Measurements from ENCODE around the gene TTLL11. TPM values are rescaled to one million over a fixed set of nuclear protein-coding genes. Genes with fewer than 3 reads are reported as not detected.

TTLL11 gene
- total RNA-seq, 1 experiment from 2014 or later = 7.0 TPM

DNA sequence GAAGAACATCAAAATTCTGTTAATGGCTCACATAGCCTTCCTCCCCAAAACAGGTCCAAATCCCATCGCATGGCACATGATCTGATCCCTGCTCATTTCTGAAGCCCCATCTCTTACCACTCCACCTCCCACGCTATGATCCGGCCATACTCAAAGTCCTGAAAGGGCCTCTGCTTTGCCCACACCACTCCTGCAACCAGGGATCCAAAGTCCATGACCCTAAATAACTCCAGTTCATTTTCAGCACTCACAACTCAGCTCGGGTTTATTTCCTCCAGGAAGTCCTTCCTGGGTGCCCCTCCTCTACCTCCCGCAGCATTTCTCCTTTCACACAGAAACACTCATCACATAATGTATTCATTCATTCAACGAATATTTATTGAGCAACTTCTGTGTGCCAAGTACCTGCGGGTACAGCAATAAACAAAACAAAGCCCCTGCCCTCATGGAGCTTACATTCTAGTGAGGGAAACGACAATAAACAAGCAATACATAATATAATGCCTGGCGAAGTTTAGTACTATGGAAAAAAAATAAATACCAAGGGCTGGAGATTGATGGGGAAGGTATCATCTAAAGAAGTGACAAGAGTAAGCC, 2.7 kb downstream of the TTLL11 start:
- ATAC-seq (no peak), DNase-seq (no peak)
- Histone ChIP-seq H3K36me3 (ENCODE audit: low read depth, low read length) (no peaks in the 10 kb centered on the region), H3F3A (ENCODE audit: low read length, unreplicated experiment) (no peaks in the 10 kb centered on the region), H4K20me1 (ENCODE audit: low read length) (0 out of 2 replicates have a peak, but pooled peaks cover 6% of the 10 kb centered on the region), H3K9me2 (replicated peaks; ENCODE audit: low read length) (no peaks in the 10 kb centered on the region), H3K27ac (ENCODE audit: low read length) (no peak overlapping the region), H3K27me3 (ENCODE audit: low read length) (peaks cover 12% of the 10 kb centered on the region; the same call in 1 of the 2 replicates), H3K9me3 (ENCODE audit: low read length) (no peaks in the 10 kb centered on the region), H2AFZ (ENCODE audit: low read length) (no peak overlapping the region), H3K4me2 (ENCODE audit: low read length) (no peak overlapping the region), H3K4me1 (ENCODE audit: insufficient read depth, low read length) (peaks cover 23% of the 10 kb centered on the region), H3K79me2 (ENCODE audit: low read length) (peaks cover 43% of the 10 kb centered on the region), H3K9ac (ENCODE audit: low read length) (no peak overlapping the region), H3K4me3 (ENCODE audit: low read length) (no peak overlapping the region)
- no TSS peak for BruUV-seq (replicated peaks)
- CTCF ChIA-PET = no interaction called here
- TF ChIP-seq EZH2phosphoT487 (IDR thresholded peaks at IDR 0.05; ENCODE audit: borderline replicate concordance, low read length) (no peak), CTCF (conservative IDR thresholded peaks at IDR 0.05; ENCODE audit: low read depth, low read length) (no peak), EZH2 (IDR thresholded peaks at IDR 0.05; ENCODE audit: low read length, unreplicated experiment) (no peak)
- POLR2A ChIA-PET (ENCODE audit: unreplicated experiment) = no interaction called here
- intact Hi-C loops (cut with micrococcal nuclease) = no loop called here

DNA sequence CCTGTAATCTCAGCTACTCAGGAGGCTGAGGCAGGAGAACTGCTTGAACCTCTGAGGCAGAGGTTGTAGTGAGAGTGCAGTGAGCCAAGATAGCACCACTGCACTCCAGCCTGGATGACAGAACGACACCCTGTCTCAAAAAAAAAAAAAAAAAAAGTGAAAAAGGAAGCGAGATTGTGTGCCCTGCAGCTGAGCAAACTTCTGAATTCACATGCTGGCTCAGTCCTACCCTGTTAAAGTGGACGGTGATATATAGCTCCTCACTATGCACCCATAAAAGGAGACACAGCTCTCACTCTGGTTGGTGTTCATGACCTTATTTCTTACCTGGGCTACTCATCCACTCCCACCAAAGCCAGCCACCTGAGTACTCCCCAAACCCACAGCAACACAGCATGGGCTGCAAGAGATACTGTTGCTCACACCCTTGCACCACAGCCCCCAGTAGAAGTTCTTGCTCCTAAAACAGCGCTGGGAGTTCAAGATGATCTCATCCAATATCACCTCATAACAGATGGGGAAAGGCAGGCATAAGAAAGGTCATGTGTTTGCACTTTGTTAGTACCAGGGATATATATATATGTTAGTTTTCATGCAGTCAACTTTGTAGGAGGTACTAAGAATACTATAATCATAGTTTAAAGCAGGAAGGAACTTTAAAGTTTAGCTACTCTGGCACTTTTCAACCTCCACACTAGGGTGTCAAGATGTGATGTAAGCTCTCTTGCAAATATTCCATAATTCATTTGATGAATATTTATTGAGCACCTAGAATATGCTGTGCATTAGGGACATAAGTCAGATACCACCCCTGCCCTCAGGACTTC, 4.0 kb downstream of the TTLL11 start:
- no peak overlapping the region for H2AFZ ChIP-seq (ENCODE audit: low read length)
- H3K4me2 ChIP-seq (ENCODE audit: low read length) = no peak overlapping the region
- no peak overlapping the region for H3K27ac ChIP-seq (ENCODE audit: low read length)
- no peak for TF ChIP-seq EZH2 (IDR thresholded peaks at IDR 0.05; ENCODE audit: low read length, unreplicated experiment)
- TF ChIP-seq CTCF (conservative IDR thresholded peaks at IDR 0.05; ENCODE audit: low read depth, low read length) = no peak
- TF ChIP-seq EZH2phosphoT487 (IDR thresholded peaks at IDR 0.05; ENCODE audit: borderline replicate concordance, low read length) = no peak
- H3K4me1 ChIP-seq (ENCODE audit: insufficient read depth, low read length) = peaks cover 23% of the 10 kb centered on the region
- no peaks in the 10 kb centered on the region for H3K36me3 ChIP-seq (ENCODE audit: low read depth, low read length)
- H3K9ac ChIP-seq (ENCODE audit: low read length) = no peak overlapping the region
- H4K20me1 ChIP-seq (ENCODE audit: low read length) = 0 out of 2 replicates have a peak, but pooled peaks cover 6% of the 10 kb centered on the region
- BruUV-seq (replicated peaks) = no TSS peak
- intact Hi-C loops (cut with micrococcal nuclease) = no loop called here
- ATAC-seq = no peak
- H3K9me3 ChIP-seq (ENCODE audit: low read length) = no peaks in the 10 kb centered on the region
- H3K9me2 ChIP-seq (replicated peaks; ENCODE audit: low read length) = no peaks in the 10 kb centered on the region
- CTCF ChIA-PET = interaction anchor here (1.7 kb wide), 1 partner anchor 10 kb away, joined by 6 read pairs; no protein-coding TSS in a partner anchor
- H3K27me3 ChIP-seq (ENCODE audit: low read length) = 0 out of 2 replicates have a peak, but pooled peaks cover 2% of the 10 kb centered on the region
- POLR2A ChIA-PET (ENCODE audit: unreplicated experiment) = no interaction called here
- H3K4me3 ChIP-seq (ENCODE audit: low read length) = no peak overlapping the region
- peaks cover 45% of the 10 kb centered on the region for H3K79me2 ChIP-seq (ENCODE audit: low read length)
- DNase-seq = no peak
- no peaks in the 10 kb centered on the region for H3F3A ChIP-seq (ENCODE audit: low read length, unreplicated experiment)
